HCT116 (cell line): ENCODE data around the gene TOMM70.

Source experiments
- CTCF ChIP-seq, 3 experiments: fragments of 200-600 bp in 1 of 3; sonication (generic) in 1 of 3; IDR thresholded peaks in 2 of 3; conservative IDR thresholded peaks in 1 of 3; 2 replicates each; pipeline ENCODE4 v1.5.1; 2012 to 2017; ENCODE audit warnings: low read depth in 2 of 3, low read length in 2 of 3, antibody characterized with exemption in 1 of 3, borderline replicate concordance in 1 of 3, control low read depth in 1 of 3, mild to moderate bottlenecking in 1 of 3, mixed read lengths in 1 of 3, mixed run types in 1 of 3, moderate library complexity in 1 of 3; ENCODE audit not compliant: insufficient read depth in 1 of 3
- EGR1 ChIP-seq: IDR thresholded peaks from 2 replicates; pipeline ENCODE4 v1.6.1; 2012; ENCODE audit warnings: low read depth
- POLR2A ChIP-seq: IDR thresholded peaks from 2 replicates; pipeline ENCODE4 v1.7.0; 2011; ENCODE audit warnings: borderline replicate concordance; ENCODE audit not compliant: insufficient read depth, insufficient read length; ENCODE audit errors: extremely low read depth

GRCh38 chr3:100325827-100326226, 75.1 kb downstream of the TOMM70 start:
- TF ChIP-seq CTCF (IDR thresholded peaks at IDR 0.05 in 2 of 3, conservative IDR thresholded peaks at IDR 0.05 in 1 of 3; ENCODE audit: borderline replicate concordance in 1 of 3, insufficient read depth in 1 of 3, low read depth in 2 of 3, low read length in 2 of 3) (no peak), POLR2A (no peak), EGR1 (no peak)
